ENCODE results near the gene GNAI3.

GNAI3 gene

DNA sequence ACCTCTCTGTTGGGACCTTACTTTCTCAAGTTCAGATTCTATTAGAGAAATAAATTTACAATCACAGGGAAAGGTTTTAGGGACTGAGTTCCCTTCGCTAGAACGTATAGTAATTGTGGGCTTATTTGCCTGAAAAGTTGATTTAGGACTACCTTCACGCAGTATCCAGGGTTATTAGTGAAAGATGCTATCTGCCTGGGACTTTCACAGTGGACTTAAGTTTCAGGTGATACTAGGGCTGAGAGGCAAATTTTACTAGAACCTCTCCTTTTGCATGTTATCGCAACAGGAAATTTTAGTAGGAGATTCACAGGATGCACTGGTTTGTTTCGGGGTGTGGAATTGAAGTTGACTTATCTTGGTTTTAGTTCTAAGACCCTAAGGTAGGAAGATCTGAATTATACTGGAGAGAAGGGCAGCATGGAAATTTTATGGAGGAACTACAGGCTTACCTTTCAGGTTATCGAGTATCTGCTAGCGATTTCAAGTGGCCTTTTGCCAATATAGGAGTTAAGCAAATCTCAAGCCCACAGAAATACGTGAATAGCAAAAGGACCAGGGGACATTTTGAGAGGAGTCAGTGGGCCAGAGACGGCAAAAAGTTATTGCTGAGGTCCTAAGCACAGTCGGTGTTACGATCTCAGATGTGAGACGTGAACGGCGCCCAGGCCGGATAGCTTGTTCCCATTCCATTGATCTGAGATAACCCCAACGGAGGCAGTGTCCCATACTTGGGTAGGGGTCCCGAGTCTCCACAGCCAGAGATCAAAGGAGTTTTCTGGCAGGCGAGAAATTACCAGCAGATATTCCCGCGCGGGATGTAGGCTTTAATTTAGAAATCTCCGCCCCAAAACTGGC lies 723 bp upstream of the GNAI3 start:
- no peak for TF ChIP-seq TCF12 (IDR thresholded peaks at IDR 0.05; ENCODE audit: low read depth)
- TF ChIP-seq, protein P1, sequence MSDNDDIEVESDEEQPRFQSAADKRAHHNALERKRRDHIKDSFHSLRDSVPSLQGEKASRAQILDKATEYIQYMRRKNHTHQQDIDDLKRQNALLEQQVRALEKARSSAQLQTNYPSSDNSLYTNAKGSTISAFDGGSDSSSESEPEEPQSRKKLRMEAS (IDR thresholded peaks at IDR 0.05) = no peak
- no peak for TF ChIP-seq CEBPB (IDR thresholded peaks at IDR 0.05)
- TF ChIP-seq CREB1 (IDR thresholded peaks at IDR 0.05; ENCODE audit: low read depth) = no peak
- TF ChIP-seq, protein P2, sequence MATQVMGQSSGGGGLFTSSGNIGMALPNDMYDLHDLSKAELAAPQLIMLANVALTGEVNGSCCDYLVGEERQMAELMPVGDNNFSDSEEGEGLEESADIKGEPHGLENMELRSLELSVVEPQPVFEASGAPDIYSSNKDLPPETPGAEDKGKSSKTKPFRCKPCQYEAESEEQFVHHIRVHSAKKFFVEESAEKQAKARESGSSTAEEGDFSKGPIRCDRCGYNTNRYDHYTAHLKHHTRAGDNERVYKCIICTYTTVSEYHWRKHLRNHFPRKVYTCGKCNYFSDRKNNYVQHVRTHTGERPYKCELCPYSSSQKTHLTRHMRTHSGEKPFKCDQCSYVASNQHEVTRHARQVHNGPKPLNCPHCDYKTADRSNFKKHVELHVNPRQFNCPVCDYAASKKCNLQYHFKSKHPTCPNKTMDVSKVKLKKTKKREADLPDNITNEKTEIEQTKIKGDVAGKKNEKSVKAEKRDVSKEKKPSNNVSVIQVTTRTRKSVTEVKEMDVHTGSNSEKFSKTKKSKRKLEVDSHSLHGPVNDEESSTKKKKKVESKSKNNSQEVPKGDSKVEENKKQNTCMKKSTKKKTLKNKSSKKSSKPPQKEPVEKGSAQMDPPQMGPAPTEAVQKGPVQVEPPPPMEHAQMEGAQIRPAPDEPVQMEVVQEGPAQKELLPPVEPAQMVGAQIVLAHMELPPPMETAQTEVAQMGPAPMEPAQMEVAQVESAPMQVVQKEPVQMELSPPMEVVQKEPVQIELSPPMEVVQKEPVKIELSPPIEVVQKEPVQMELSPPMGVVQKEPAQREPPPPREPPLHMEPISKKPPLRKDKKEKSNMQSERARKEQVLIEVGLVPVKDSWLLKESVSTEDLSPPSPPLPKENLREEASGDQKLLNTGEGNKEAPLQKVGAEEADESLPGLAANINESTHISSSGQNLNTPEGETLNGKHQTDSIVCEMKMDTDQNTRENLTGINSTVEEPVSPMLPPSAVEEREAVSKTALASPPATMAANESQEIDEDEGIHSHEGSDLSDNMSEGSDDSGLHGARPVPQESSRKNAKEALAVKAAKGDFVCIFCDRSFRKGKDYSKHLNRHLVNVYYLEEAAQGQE (IDR thresholded peaks at IDR 0.05; ENCODE audit: low read depth) = no peak
- no peak for TF ChIP-seq NFIC (IDR thresholded peaks at IDR 0.05)
- no peak for TF ChIP-seq YY1 (IDR thresholded peaks at IDR 0.05; ENCODE audit: low read depth)
- no peak for TF ChIP-seq TAF1 (IDR thresholded peaks at IDR 0.05; ENCODE audit: low read depth)
- TF ChIP-seq TEAD4 (IDR thresholded peaks at IDR 0.05) = no peak
- TF ChIP-seq, protein P3, sequence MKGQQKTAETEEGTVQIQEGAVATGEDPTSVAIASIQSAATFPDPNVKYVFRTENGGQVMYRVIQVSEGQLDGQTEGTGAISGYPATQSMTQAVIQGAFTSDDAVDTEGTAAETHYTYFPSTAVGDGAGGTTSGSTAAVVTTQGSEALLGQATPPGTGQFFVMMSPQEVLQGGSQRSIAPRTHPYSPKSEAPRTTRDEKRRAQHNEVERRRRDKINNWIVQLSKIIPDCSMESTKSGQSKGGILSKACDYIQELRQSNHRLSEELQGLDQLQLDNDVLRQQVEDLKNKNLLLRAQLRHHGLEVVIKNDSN (IDR thresholded peaks at IDR 0.05) = no peak
- no peak for TF ChIP-seq ZBTB7A (IDR thresholded peaks at IDR 0.05; ENCODE audit: low read depth)
- TF ChIP-seq FOXM1 (IDR thresholded peaks at IDR 0.05; ENCODE audit: borderline replicate concordance, low read depth) = no peak
- TF ChIP-seq EP300 (IDR thresholded peaks at IDR 0.05; ENCODE audit: borderline replicate concordance) = no peak
- TF ChIP-seq RAD21 (IDR thresholded peaks at IDR 0.05; ENCODE audit: low read depth) = no peak
- no peak for TF ChIP-seq EGR1 (IDR thresholded peaks at IDR 0.05)

DNA sequence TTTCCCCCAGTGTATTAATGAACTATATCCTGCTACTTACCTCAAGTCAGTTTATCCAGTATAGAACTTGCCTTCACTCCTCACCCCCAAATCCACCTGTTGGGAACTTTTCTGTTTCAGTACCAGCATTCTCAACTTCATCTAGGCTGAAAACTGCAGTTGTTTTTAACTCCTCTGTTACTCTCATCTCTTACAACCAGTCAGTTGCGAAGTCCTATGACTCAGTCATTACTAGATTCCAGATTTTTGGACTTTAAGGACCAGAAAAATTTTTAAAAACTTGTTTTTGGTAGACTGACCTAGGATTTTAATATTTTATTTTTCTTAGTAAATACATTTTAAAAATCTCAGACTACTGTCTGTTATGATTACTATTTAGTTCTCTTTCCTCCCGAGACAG lies 8.1 kb downstream of the GNAI3 start:
- TF ChIP-seq EP300 (IDR thresholded peaks at IDR 0.05; ENCODE audit: borderline replicate concordance) (no peak), ZBTB7A (IDR thresholded peaks at IDR 0.05; ENCODE audit: low read depth) (no peak)
- TF ChIP-seq, protein P1 (IDR thresholded peaks at IDR 0.05) = no peak

DNA sequence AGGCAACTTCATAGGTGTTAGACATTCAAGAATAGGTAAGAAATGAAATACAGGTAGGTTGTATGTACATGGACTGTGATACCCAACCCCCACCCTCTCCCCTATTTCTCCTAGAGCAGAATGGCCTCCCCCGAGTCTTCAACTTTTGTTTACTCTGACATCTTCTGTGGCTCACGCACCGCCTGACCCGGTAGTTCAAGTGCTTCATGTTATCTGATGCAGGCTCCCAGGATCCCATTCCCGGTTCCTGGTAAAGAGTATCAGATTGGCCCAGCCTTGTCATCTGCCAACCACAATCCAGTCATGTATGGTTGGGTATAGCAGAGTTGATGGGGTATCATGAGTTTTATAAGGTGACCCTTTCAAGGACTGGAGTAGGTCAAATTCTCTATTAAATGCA lies 9.1 kb downstream of the GNAI3 start:
- TF ChIP-seq CREB1 (IDR thresholded peaks at IDR 0.05; ENCODE audit: low read depth) (no peak), ZBTB7A (IDR thresholded peaks at IDR 0.05; ENCODE audit: low read depth) (no peak), NFIC (IDR thresholded peaks at IDR 0.05) (no peak), FOXM1 (IDR thresholded peaks at IDR 0.05; ENCODE audit: borderline replicate concordance, low read depth) (no peak), TAF1 (IDR thresholded peaks at IDR 0.05; ENCODE audit: low read depth) (no peak)
- TF ChIP-seq, protein P3 (IDR thresholded peaks at IDR 0.05) = no peak
- TF ChIP-seq, protein P1 (IDR thresholded peaks at IDR 0.05) = no peak
- TF ChIP-seq, protein P2 (IDR thresholded peaks at IDR 0.05; ENCODE audit: low read depth) = no peak

DNA sequence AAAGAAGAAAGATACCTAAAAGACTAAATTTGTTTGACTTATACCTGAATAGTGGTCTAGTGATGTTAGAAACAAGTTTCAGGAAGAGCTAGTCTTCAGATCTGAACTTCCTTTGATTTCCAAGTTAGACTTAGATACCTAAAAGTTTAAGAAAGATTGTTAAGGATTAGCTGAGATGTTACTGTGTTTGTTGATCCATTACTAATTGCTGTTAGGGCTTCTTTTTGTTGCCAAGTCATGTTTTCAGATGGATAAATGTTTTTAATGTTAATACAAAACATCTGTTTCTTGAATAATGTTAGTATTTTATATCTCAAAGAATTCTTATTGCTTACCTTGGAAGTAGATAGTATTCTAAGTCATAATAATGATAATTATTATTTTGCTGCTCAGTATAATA lies 11.6 kb downstream of the GNAI3 start:
- TF ChIP-seq ZBTB7A (IDR thresholded peaks at IDR 0.05; ENCODE audit: low read depth) (no peak), TAF1 (IDR thresholded peaks at IDR 0.05; ENCODE audit: low read depth) (no peak), RAD21 (IDR thresholded peaks at IDR 0.05; ENCODE audit: low read depth) (no peak), NFIC (IDR thresholded peaks at IDR 0.05) (no peak), CEBPB (IDR thresholded peaks at IDR 0.05) (no peak), YY1 (IDR thresholded peaks at IDR 0.05; ENCODE audit: low read depth) (no peak), EGR1 (IDR thresholded peaks at IDR 0.05) (no peak), TEAD4 (IDR thresholded peaks at IDR 0.05) (no peak)
- TF ChIP-seq, protein P3 (IDR thresholded peaks at IDR 0.05) = no peak

DNA sequence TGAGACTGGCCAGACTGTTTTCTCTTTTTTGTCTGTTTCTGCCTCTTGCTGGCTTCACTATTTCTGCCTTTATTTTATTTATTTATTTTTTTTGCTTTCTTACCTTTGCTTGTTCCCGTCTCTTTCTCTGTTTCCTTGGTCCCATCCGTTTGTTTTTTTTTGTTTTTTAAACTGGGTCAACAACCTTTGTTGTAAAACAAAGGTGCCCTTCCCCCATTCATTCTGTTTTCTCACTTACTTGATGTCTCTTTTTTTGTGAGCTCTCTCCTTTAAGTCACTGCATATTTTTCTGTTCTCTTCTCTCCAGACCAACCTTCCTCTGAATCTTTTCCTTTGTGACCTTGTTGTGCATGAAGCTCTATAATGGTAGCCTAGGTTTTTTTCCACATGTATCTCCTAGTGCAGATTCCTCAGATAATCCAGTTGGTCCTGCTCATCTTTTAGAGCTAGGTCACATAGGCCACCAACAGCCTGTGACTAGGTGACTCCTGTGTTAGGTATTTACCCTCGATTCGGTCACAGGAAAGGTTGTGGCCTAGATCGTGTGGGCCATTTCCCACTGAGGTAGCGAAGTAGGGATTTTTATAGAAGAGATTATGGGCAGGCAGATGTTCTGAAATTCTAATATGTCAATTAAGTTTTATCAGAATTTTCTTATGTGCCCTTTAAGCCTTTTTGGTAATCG lies 15.9 kb downstream of the GNAI3 start:
- TF ChIP-seq RAD21 (IDR thresholded peaks at IDR 0.05; ENCODE audit: low read depth) (no peak), ZBTB7A (IDR thresholded peaks at IDR 0.05; ENCODE audit: low read depth) (no peak), NFIC (IDR thresholded peaks at IDR 0.05) (no peak), TAF1 (IDR thresholded peaks at IDR 0.05; ENCODE audit: low read depth) (no peak), TEAD4 (IDR thresholded peaks at IDR 0.05) (no peak), EP300 (IDR thresholded peaks at IDR 0.05; ENCODE audit: borderline replicate concordance) (no peak), CREB1 (IDR thresholded peaks at IDR 0.05; ENCODE audit: low read depth) (no peak), EGR1 (IDR thresholded peaks at IDR 0.05) (no peak), FOXM1 (IDR thresholded peaks at IDR 0.05; ENCODE audit: borderline replicate concordance, low read depth) (no peak), YY1 (IDR thresholded peaks at IDR 0.05; ENCODE audit: low read depth) (no peak), TCF12 (IDR thresholded peaks at IDR 0.05; ENCODE audit: low read depth) (no peak)
- TF ChIP-seq, protein P1 (IDR thresholded peaks at IDR 0.05) = no peak
- TF ChIP-seq, protein P2 (IDR thresholded peaks at IDR 0.05; ENCODE audit: low read depth) = no peak
- TF ChIP-seq, protein P3 (IDR thresholded peaks at IDR 0.05) = no peak

Data from Ishikawa (cell line).